ENCODE results near the gene CPSF7. TPM values are rescaled to one million over a fixed set of nuclear protein-coding genes. Genes with fewer than 3 reads are reported as not detected.

The CPSF7 gene
- total and polyA plus RNA-seq, 2 donors (not counting 1 experiment from before 2014, with no cell fraction given), result 74.7 to 167 TPM

GRCh38 chr11:61454520-61454919 is 24.7 kb upstream of the CPSF7 start:
- Mint-ChIP-seq H3K9me3 (ENCODE audit: insufficient read depth) (no peaks in the 10 kb centered on the region), H3K4me3 (no peak overlapping the region), H3K27ac (no peak overlapping the region), H3K4me1 (no peaks in the 10 kb centered on the region), H3K27me3 (no peaks in the 10 kb centered on the region)
- no peak overlapping the region for H2AFZ ChIP-seq (ENCODE audit: insufficient read depth, low read depth, low read length, poor library complexity, severe bottlenecking)
- no peak overlapping the region for H3K4me3 ChIP-seq (ENCODE audit: control extremely low read depth in 1 of 5, extremely low read depth in 1 of 5, insufficient read depth in 1 of 5, low read depth in 2 of 5, low read length in 4 of 5)
- H3K27me3 ChIP-seq (replicated peaks in 1 of 4; ENCODE audit: control extremely low read depth in 1 of 4, control insufficient read depth in 3 of 4, insufficient read depth in 4 of 4, low read length in 3 of 4), result no peaks in the 10 kb centered on the region
- TF ChIP-seq EZH2 (IDR thresholded peaks at IDR 0.05; ENCODE audit: borderline replicate concordance, insufficient read depth, low read depth, low read length, poor library complexity, severe bottlenecking) (no peak), CTCF (IDR thresholded peaks at IDR 0.05) (no peak)
- CTCF ChIA-PET, result no interaction called here
- DNase-seq (no peak), ATAC-seq (ENCODE audit: low read depth) (no peak)
- peaks cover 14% of the 10 kb centered on the region for H4K20me1 ChIP-seq (ENCODE audit: control insufficient read depth, insufficient read depth, low read length, poor library complexity, severe bottlenecking)
- POLR2A ChIA-PET, result no interaction called here
- H3K9me3 ChIP-seq (ENCODE audit: control extremely low read depth in 1 of 3, control insufficient read depth in 2 of 3, insufficient read depth in 1 of 3, low read length in 2 of 3), result no peaks in the 10 kb centered on the region
- peaks cover 31% of the 10 kb centered on the region for H3K79me2 ChIP-seq (ENCODE audit: control insufficient read depth, insufficient read depth, low read length)
- no peaks in the 10 kb centered on the region for H3K4me1 ChIP-seq (ENCODE audit: control insufficient read depth in 2 of 2, insufficient read depth in 2 of 2, low read length in 2 of 2)
- no peak overlapping the region for H3K27ac ChIP-seq (ENCODE audit: low read length in 2 of 2)
- intact Hi-C loops (cut with micrococcal nuclease), result no loop called here
- H3K4me2 ChIP-seq (replicated peaks; ENCODE audit: low read depth, low read length, poor library complexity, severe bottlenecking), result no peak overlapping the region
- H3K9ac ChIP-seq (ENCODE audit: low read length), result no peak overlapping the region
- peaks cover 1 to 33% of the 10 kb centered on the region in 2 experiments for H3K36me3 ChIP-seq (replicated peaks in 1 of 2; ENCODE audit: control extremely low read depth in 1 of 2, control insufficient read depth in 1 of 2, extremely low read depth in 1 of 2, insufficient read depth in 2 of 2, low read length in 1 of 2)
- WGBS (ENCODE audit: insufficient coverage), result 100% methylated on average over 6 of the region's 7 CpGs

GRCh38 chr11:61453695-61454094 is 23.9 kb upstream of the CPSF7 start:
- H3K27ac Mint-ChIP-seq, result no peak overlapping the region

More at GRCh38 chr11:61453695-61454094, 23.9 kb upstream of the CPSF7 start:
- no peaks in the 10 kb centered on the region for H3K9me3 ChIP-seq (ENCODE audit: control extremely low read depth in 1 of 3, control insufficient read depth in 2 of 3, insufficient read depth in 1 of 3, low read length in 2 of 3)
- peaks cover 14% of the 10 kb centered on the region for H4K20me1 ChIP-seq (ENCODE audit: control insufficient read depth, insufficient read depth, low read length, poor library complexity, severe bottlenecking)
- DNase-seq, result no peak
- 100% methylated on average over 1 of the region's 3 CpGs for WGBS (ENCODE audit: insufficient coverage)
- Mint-ChIP-seq H3K27me3 (no peaks in the 10 kb centered on the region), H3K4me1 (no peaks in the 10 kb centered on the region), H3K4me3 (no peak overlapping the region), H3K9me3 (ENCODE audit: insufficient read depth) (no peaks in the 10 kb centered on the region)
- ATAC-seq (ENCODE audit: low read depth), result no peak
- no peaks in the 10 kb centered on the region for H3K27me3 ChIP-seq (replicated peaks in 1 of 4; ENCODE audit: control extremely low read depth in 1 of 4, control insufficient read depth in 3 of 4, insufficient read depth in 4 of 4, low read length in 3 of 4)
- H3K4me1 ChIP-seq (ENCODE audit: control insufficient read depth in 2 of 2, insufficient read depth in 2 of 2, low read length in 2 of 2), result no peaks in the 10 kb centered on the region
- POLR2A ChIA-PET, result no interaction called here
- intact Hi-C loops (cut with micrococcal nuclease), result no loop called here
- H3K79me2 ChIP-seq (ENCODE audit: control insufficient read depth, insufficient read depth, low read length), result peaks cover 32% of the 10 kb centered on the region
- H3K4me2 ChIP-seq (replicated peaks; ENCODE audit: low read depth, low read length, poor library complexity, severe bottlenecking), result no peak overlapping the region
- CTCF ChIA-PET, result no interaction called here
- H3K4me3 ChIP-seq (ENCODE audit: control extremely low read depth in 1 of 5, extremely low read depth in 1 of 5, insufficient read depth in 1 of 5, low read depth in 2 of 5, low read length in 4 of 5), result no peak overlapping the region
- TF ChIP-seq CTCF (IDR thresholded peaks at IDR 0.05) (no peak), EZH2 (IDR thresholded peaks at IDR 0.05; ENCODE audit: borderline replicate concordance, insufficient read depth, low read depth, low read length, poor library complexity, severe bottlenecking) (no peak)
- no peak overlapping the region for H3K27ac ChIP-seq (ENCODE audit: low read length in 2 of 2)
- H3K9ac ChIP-seq (ENCODE audit: low read length), result no peak overlapping the region
- peaks cover 1 to 40% of the 10 kb centered on the region in 2 experiments for H3K36me3 ChIP-seq (replicated peaks in 1 of 2; ENCODE audit: control extremely low read depth in 1 of 2, control insufficient read depth in 1 of 2, extremely low read depth in 1 of 2, insufficient read depth in 2 of 2, low read length in 1 of 2)
- no peak overlapping the region for H2AFZ ChIP-seq (ENCODE audit: insufficient read depth, low read depth, low read length, poor library complexity, severe bottlenecking)
